Measurements from ENCODE around the gene LARGE1.

LARGE1 gene

DNA sequence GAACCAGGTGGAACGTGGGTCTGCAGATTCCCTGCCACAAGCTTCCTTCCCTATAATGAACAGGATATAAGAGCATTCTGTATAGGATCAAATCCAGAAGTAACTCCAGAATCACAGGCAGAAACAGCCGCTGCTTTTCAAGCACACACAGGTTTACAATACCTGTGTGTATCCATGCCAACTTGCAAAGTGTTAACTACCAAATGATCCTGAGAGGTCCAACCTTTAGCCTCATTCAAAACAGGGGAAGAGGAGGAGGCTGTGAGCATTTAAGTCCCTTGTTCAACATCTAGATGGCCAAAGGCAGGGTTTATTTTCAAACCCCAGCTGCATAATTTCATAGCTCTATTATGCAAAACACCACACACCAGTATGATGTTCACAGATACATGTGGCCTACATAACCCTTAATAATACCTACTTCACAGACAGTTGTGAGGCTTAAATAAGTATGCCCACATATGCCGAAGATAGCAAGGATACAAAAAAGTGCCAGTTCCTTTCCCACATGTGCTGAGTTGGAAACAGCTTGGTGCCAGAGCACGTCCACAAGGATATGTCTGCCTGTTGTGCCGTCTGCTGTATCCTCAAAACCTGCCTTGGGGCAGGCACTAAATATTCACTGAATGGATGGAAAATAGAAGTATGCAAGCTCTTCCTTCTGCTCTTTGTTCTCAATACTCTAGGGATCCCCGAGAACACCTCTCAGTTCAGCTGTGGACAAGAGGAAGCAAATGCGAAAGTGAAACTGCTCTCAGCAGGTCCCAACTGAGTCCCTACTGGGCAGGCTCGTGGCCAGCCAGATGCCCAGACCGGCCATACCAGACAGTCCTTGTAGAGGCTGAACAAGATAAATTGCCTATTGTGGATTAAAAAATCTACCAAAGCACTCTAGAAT is 66.8 kb downstream of the LARGE1 start:
- H3K4me2 ChIP-seq, result peak overlapping the region; percentile 90
- H3K9me3 ChIP-seq, result peaks cover 15% of the 10 kb centered on the region
- TF ChIP-seq Cebpa-rat (IDR thresholded peaks at IDR 0.05), result no peak
- H3K9ac ChIP-seq, result peak overlapping the region; percentile 65
- no peaks in the 10 kb centered on the region for H4K20me1 ChIP-seq
- H3K4me3 ChIP-seq, result peak overlapping the region; percentile 61
- peak overlapping the region; percentile 80 for H3K27ac ChIP-seq
- H3K4me1 ChIP-seq, result peaks cover 25% of the 10 kb centered on the region
- H3K27me3 ChIP-seq, result no peaks in the 10 kb centered on the region
- H3K36me3 ChIP-seq, result 0 out of 2 replicates have a peak, but pooled peaks cover 3% of the 10 kb centered on the region

DNA sequence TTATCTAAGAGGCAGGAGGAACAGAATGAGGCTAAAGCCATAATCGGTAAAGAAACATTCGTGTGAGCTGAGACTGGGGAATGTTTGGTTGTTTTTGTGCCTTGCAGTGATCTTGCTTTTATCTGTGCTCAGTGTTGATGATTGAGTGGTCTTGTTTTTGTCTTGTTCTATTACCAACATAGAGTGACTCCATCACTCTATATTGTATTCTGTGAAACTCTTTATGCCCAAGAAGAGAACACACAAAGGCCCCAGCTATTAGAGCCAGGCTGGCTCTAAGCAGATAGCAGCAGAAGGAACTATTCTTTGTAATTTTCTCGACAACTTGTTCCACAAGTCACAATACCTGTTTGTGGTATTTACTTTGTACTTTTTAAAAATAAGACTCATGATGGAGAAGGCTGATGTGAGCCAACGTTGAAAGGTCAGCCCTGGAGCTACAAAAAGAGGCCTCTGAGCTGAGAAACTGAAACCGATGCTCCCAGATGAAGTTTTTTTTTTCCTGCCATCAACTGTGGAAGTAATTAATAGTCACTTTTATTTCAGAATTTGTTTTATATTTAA is 68.4 kb downstream of the LARGE1 start:
- Histone ChIP-seq H3K4me1 (peaks cover 25% of the 10 kb centered on the region), H3K27me3 (no peaks in the 10 kb centered on the region), H3K9ac (no peak overlapping the region), H4K20me1 (no peaks in the 10 kb centered on the region), H3K4me3 (no peak overlapping the region), H3K4me2 (no peak overlapping the region), H3K9me3 (peaks cover 30% of the 10 kb centered on the region), H3K36me3 (0 out of 2 replicates have a peak, but pooled peaks cover 17% of the 10 kb centered on the region), H3K27ac (no peak overlapping the region)
- no peak for TF ChIP-seq Cebpa-rat (IDR thresholded peaks at IDR 0.05)

DNA sequence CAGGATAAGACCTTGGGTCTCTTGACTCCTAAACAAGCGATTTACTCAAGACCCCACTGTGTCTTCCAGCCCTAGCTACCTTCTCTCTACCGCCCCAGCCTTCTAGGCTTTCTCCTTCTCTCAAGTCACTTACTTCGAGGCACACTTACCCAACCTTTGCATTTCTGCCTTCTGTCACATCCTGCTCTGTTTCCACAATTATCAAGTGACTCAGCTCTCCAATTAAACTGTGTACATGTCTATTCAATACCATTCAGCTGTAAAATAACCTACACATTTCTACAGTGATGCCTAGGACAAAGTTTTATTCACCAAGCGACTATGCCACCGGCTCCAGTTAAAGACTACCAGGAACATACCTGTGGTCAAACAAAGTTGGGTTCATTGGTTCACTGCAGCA is 69.0 kb downstream of the LARGE1 start:
- no peaks in the 10 kb centered on the region for H4K20me1 ChIP-seq
- no peaks in the 10 kb centered on the region for H3K27me3 ChIP-seq
- no peak for TF ChIP-seq Cebpa-rat (IDR thresholded peaks at IDR 0.05)
- no peak overlapping the region for H3K27ac ChIP-seq
- H3K36me3 ChIP-seq, result 0 out of 2 replicates have a peak, but pooled peaks cover 17% of the 10 kb centered on the region
- peaks cover 35% of the 10 kb centered on the region for H3K9me3 ChIP-seq
- H3K9ac ChIP-seq, result no peak overlapping the region
- no peak overlapping the region for H3K4me3 ChIP-seq
- H3K4me1 ChIP-seq, result peaks cover 25% of the 10 kb centered on the region
- H3K4me2 ChIP-seq, result no peak overlapping the region

DNA sequence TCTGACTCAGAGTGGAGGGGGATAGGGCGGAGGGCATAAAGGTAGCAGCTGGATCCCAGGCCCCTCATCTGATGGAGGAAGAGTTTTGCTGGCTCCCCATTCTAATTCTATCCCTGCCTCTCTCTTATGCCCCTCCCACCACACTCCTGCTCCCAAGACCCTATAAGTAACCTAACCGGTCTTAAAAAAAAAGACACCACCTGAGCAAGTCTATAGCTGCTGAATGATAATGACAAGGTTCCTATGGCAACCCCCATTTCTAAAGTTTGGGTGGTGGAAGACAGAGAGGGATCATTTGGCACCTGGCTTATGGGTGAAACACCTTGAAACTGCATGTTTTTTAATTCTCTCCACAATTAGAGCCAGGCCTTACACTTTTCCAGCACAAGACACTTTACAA is 69.6 kb downstream of the LARGE1 start:
- no peak overlapping the region for H3K4me2 ChIP-seq
- TF ChIP-seq Cebpa-rat (IDR thresholded peaks at IDR 0.05), result no peak
- H3K36me3 ChIP-seq, result 0 out of 2 replicates have a peak, but pooled peaks cover 17% of the 10 kb centered on the region
- no peak overlapping the region for H3K27ac ChIP-seq
- H3K9ac ChIP-seq, result no peak overlapping the region
- no peaks in the 10 kb centered on the region for H3K27me3 ChIP-seq
- peaks cover 39% of the 10 kb centered on the region for H3K9me3 ChIP-seq
- H3K4me3 ChIP-seq, result no peak overlapping the region
- H4K20me1 ChIP-seq, result no peaks in the 10 kb centered on the region
- peaks cover 25% of the 10 kb centered on the region for H3K4me1 ChIP-seq

DNA sequence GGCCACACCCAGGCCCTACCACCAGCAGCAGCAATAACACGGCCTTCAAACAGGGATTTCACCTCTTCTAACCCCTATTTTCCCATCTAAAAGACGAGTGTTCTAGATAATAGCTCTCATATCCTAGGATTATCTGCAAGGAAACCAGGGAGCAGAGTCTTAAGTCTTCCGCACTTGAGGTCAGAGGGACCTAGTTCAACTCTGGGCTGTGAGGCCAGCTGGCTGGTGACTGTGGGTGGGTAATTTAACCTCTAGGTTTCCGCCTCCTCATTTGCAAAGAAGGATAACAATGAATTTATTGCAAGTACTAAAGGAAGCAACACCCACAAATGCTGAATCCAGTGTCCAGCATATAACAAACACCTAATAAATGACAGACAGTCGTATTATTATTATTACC is 70.1 kb downstream of the LARGE1 start:
- H3K4me3 ChIP-seq, result no peak overlapping the region
- no peak overlapping the region for H3K9ac ChIP-seq
- H3K4me2 ChIP-seq, result no peak overlapping the region
- H3K27me3 ChIP-seq, result no peaks in the 10 kb centered on the region
- no peak for TF ChIP-seq Cebpa-rat (IDR thresholded peaks at IDR 0.05)
- peaks cover 40% of the 10 kb centered on the region for H3K9me3 ChIP-seq
- no peak overlapping the region for H3K27ac ChIP-seq
- H4K20me1 ChIP-seq, result no peaks in the 10 kb centered on the region
- 0 out of 2 replicates have a peak, but pooled peaks cover 17% of the 10 kb centered on the region for H3K36me3 ChIP-seq
- peaks cover 25% of the 10 kb centered on the region for H3K4me1 ChIP-seq

DNA sequence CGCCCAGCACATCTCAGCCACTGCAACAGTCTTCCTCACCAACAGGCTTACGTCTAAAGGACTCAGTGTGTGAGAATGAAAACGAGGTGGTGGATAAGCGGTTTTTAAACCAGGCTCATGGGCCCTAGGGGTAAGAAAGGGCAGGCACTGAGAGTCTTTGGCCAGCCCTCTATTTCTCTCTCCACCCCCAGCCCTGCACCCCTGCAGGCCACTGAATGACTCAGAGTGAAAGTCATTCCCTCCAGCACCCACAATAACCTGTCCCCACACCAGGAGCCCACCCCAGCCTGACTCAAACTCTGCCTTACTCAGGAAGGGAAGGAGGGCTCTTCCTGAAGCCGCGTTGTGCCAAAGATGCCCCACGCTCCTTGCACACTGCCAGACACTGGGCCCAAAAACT is 72.0 kb downstream of the LARGE1 start:
- peaks cover 18% of the 10 kb centered on the region for H3K4me1 ChIP-seq

DNA sequence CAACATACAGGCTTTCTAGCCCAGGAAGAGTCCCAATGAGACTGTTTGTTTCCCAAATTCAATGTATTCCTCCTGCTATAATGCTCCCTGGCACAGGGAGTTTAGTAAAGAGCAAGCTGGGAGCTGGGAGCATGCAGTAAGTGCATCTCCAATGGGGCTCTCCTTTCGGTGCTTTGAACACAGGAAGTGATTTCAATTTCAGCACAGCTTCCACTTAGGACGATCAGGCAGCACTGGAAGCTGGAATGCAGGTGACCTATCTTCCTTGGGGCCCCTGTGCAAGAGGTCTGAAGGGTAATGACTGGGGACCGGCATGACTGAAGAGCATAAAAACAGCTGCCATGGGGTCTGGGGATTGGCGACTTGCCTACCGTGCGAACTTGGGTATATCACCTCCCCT is 76.0 kb downstream of the LARGE1 start:
- H4K20me1 ChIP-seq, result no peaks in the 10 kb centered on the region; the same call in 1 of the 2 replicates
- H3K4me1 ChIP-seq, result peaks cover 38% of the 10 kb centered on the region
- TF ChIP-seq Cebpa-rat (IDR thresholded peaks at IDR 0.05), result no peak
- no peaks in the 10 kb centered on the region for H3K27me3 ChIP-seq
- H3K4me3 ChIP-seq, result no peak overlapping the region
- H3K36me3 ChIP-seq, result 0 out of 2 replicates have a peak, but pooled peaks cover 17% of the 10 kb centered on the region
- peaks cover 34% of the 10 kb centered on the region for H3K9me3 ChIP-seq
- no peak overlapping the region for H3K27ac ChIP-seq
- H3K9ac ChIP-seq, result no peak overlapping the region
- H3K4me2 ChIP-seq, result no peak overlapping the region

More for the DNA sequence above, 72.0 kb downstream of the LARGE1 start:
- Histone ChIP-seq H3K9ac (no peak overlapping the region), H3K27me3 (no peaks in the 10 kb centered on the region), H4K20me1 (no peaks in the 10 kb centered on the region), H3K36me3 (0 out of 2 replicates have a peak, but pooled peaks cover 17% of the 10 kb centered on the region), H3K4me2 (no peak overlapping the region), H3K27ac (no peak overlapping the region), H3K9me3 (peaks cover 40% of the 10 kb centered on the region), H3K4me3 (no peak overlapping the region)
- no peak for TF ChIP-seq Cebpa-rat (IDR thresholded peaks at IDR 0.05)

DNA sequence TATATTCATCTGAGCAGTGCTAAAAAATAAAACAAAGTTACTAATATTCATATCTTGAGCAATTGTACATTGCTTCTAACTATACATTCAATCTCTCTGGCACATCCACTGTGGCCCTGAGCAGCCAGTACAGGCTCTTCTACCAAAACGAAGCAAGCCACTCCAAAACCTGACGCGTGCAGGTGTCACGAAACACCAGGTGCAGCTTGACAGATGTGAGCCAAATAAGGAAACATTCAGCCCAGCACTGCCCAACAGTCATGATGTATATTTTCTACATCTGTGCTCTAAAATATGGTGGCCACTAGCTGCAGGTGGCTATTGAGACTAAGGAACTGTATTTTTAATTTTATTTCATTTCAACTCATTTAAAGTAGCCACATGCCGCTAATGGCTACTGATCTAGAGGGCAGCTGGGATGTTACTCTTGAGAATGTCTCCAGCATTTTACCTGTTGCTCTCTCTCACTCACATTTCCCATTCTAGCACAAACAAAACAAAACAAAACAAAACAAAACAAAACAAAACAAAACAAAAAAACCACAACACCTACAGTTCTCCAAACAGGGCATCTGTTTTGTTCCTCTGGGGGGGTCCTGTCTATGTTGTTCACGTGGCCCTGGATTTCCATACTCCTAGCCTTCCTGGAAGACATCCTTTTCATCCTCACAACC is 77.7 kb downstream of the LARGE1 start:
- Histone ChIP-seq H3K9me3 (peaks cover 17% of the 10 kb centered on the region), H3K9ac (no peak overlapping the region), H4K20me1 (no peaks in the 10 kb centered on the region; the same call in 1 of the 2 replicates), H3K4me2 (peak overlapping the region; percentile 82), H3K27ac (peak overlapping the region; percentile 45), H3K36me3 (0 out of 2 replicates have a peak, but pooled peaks cover 5% of the 10 kb centered on the region), H3K4me1 (peaks cover 38% of the 10 kb centered on the region), H3K4me3 (peak overlapping the region; percentile 50), H3K27me3 (no peaks in the 10 kb centered on the region)
- no peak for TF ChIP-seq Cebpa-rat (IDR thresholded peaks at IDR 0.05)

DNA sequence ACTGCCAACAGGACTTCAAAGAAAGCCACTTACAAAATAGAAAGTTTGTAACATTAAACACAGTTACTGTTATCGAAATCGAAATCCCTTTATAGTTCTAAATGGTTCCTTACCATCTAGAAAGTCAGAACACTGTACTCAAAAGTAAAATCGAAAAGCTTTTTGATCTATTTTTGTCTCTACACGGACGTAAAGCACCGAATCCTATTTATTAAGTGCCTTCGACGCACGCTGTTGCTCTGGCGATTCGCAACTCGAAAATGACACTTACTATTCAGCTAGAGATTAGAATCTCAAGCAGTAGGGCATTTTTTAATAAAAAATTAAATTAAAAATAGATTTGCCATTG is 78.3 kb downstream of the LARGE1 start:
- Histone ChIP-seq H3K27me3 (no peaks in the 10 kb centered on the region), H3K27ac (peak overlapping the region; percentile 49), H3K4me2 (peak overlapping the region; percentile 82), H3K4me1 (peaks cover 38% of the 10 kb centered on the region), H3K4me3 (peak overlapping the region; percentile 50), H4K20me1 (no peaks in the 10 kb centered on the region; the same call in 1 of the 2 replicates), H3K36me3 (0 out of 2 replicates have a peak, but pooled peaks cover 1% of the 10 kb centered on the region), H3K9me3 (peaks cover 11% of the 10 kb centered on the region), H3K9ac (peak overlapping the region; percentile 59)
- no peak for TF ChIP-seq Cebpa-rat (IDR thresholded peaks at IDR 0.05)
